ENCODE results near the gene KRTCAP2. TPM values are rescaled to one million over a fixed set of nuclear protein-coding genes. Genes with fewer than 3 reads are reported as not detected.
A peak's percentile ranks its signal among the peaks of the same experiment; 100 is the strongest.

Gene KRTCAP2
- polyA plus RNA-seq, 1 of the 3 experiments (the other 2 are of a cell fraction), result 238 TPM

DNA sequence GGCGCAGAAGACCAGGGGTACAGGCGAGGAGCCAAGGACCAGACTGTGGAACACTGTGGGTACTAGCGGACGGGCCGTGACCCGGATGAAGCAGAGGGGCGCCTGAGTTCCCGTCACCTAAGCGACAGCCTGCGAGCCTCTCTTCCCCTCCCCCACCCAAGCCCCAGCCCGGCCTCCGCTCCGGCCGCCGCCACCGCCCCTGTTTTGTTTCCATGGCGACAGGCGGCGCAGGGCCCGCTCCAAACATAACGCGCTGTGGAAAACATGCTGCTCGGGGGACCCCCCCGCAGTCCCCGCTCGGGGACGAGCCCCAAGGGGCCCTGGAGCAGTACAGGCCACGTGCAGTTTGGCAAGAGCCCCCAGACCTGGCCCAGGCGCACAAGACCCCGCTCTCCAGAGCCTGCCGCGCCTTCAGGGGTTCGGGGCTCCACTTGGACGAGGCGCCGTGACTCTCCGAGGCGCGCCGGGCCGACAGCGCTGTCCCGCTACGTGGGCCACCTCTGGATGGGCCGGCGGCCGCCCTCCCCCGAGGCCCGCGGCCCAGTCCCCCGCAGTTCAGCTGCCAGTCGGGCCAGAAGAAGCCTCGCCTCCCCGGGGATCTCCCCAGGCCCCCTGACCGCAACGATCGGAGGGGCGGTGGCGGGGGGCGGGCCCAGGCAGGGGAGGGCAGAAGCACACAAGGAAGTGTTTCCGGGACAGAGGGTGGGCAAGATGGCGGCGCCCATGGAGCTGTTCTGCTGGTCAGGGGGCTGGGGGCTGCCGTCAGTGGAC lies 35.6 kb upstream of the KRTCAP2 start, which contains the start of gene MTX1:
Gene MTX1 (plus strand): TSS at position 155 of the 771 bp plus-strand sequence. CDS start 110 bp downstream, at position 265.
- Histone ChIP-seq H3K9ac (peak within 1 kb of the TSS; percentile 100), H3K79me2 (ENCODE audit: insufficient read depth) (peaks cover 29% of the 10 kb centered on the region), H2AFZ (ENCODE audit: low read depth) (peak within 1 kb of the TSS; percentile 75), H3K27me3 (ENCODE audit: insufficient read depth) (no peaks in the 10 kb centered on the region), H3K9me2 (no peaks in the 10 kb centered on the region), H3F3A (replicated peaks; ENCODE audit: insufficient read depth) (peaks cover 27% of the 10 kb centered on the region), H3K4me3 (ENCODE audit: low read depth in 2 of 2, low read length in 1 of 2) (peak within 1 kb of the TSS; percentile 65 to 98), H3K36me3 (replicated peaks in 1 of 2; ENCODE audit: control insufficient read depth in 1 of 2, insufficient read depth in 2 of 2, low read length in 1 of 2) (peaks cover 9 to 21% of the 10 kb centered on the region in 2 experiments), H4K20me1 (ENCODE audit: insufficient read depth) (no peaks in the 10 kb centered on the region), H3K9me3 (no peaks in the 10 kb centered on the region), H3K4me2 (peak within 1 kb of the TSS; percentile 99), H3K4me1 (ENCODE audit: control insufficient read depth in 1 of 2, insufficient read depth in 2 of 2, low read depth in 1 of 2, low read length in 1 of 2) (peaks cover 0 to 29% of the 10 kb centered on the region in 2 experiments; a peak in 3 of 4 replicates), H3K27ac (ENCODE audit: low read depth in 2 of 2, low read length in 1 of 2) (peak within 1 kb of the TSS; percentile 93 to 98)
- ChIA-PET CTCF (interaction anchor here (0.9 to 5.1 kb wide), 12 partner anchors 10 to 117 kb away, joined by 3 to 80 read pairs (median 6); partner anchors contain the start of genes KRTCAP2, RUSC1 and TRIM46), POLR2A (interaction anchor here (0.6 to 3.4 kb wide), 6 partner anchors 10 to 65 kb away, joined by 3 to 25 read pairs (median 4); partner anchors contain the start of genes CLK2 and SCAMP3)
- peak; percentile 93 for DNase-seq
- 3% methylated on average over 11 of the region's 64 CpGs for WGBS (ENCODE audit: low lambda C conversion rate)
- TF ChIP-seq TEAD4 (IDR thresholded peaks at IDR 0.05; ENCODE audit: borderline replicate concordance, insufficient read depth), result no peak
- no peak; the same call in 1 of the 2 replicates for TF ChIP-seq FOSL2 (IDR thresholded peaks at IDR 0.05; ENCODE audit: borderline replicate concordance, low read depth)
- no peak for TF ChIP-seq CTCF (IDR thresholded peaks at IDR 0.05)
- TF ChIP-seq POLR2AphosphoS5 (IDR thresholded peaks at IDR 0.05; ENCODE audit: low read depth, low read length), result no peak; the same call in 1 of the 2 replicates
- TF ChIP-seq USF2 (IDR thresholded peaks at IDR 0.05; ENCODE audit: borderline replicate concordance, low read depth, low read length), result no peak
- no peak for TF ChIP-seq RXRA (IDR thresholded peaks at IDR 0.05; ENCODE audit: borderline replicate concordance, low read depth)
- TF ChIP-seq YY1 (IDR thresholded peaks at IDR 0.05; ENCODE audit: low read depth), result peak; percentile 97
- no peak for TF ChIP-seq RAD21 (IDR thresholded peaks at IDR 0.05; ENCODE audit: low read length)
- TF ChIP-seq, protein P1, sequence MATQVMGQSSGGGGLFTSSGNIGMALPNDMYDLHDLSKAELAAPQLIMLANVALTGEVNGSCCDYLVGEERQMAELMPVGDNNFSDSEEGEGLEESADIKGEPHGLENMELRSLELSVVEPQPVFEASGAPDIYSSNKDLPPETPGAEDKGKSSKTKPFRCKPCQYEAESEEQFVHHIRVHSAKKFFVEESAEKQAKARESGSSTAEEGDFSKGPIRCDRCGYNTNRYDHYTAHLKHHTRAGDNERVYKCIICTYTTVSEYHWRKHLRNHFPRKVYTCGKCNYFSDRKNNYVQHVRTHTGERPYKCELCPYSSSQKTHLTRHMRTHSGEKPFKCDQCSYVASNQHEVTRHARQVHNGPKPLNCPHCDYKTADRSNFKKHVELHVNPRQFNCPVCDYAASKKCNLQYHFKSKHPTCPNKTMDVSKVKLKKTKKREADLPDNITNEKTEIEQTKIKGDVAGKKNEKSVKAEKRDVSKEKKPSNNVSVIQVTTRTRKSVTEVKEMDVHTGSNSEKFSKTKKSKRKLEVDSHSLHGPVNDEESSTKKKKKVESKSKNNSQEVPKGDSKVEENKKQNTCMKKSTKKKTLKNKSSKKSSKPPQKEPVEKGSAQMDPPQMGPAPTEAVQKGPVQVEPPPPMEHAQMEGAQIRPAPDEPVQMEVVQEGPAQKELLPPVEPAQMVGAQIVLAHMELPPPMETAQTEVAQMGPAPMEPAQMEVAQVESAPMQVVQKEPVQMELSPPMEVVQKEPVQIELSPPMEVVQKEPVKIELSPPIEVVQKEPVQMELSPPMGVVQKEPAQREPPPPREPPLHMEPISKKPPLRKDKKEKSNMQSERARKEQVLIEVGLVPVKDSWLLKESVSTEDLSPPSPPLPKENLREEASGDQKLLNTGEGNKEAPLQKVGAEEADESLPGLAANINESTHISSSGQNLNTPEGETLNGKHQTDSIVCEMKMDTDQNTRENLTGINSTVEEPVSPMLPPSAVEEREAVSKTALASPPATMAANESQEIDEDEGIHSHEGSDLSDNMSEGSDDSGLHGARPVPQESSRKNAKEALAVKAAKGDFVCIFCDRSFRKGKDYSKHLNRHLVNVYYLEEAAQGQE (IDR thresholded peaks at IDR 0.05; ENCODE audit: low read depth, low read length), result no peak
- 0 out of 2 replicates have a peak, but pooled peaks have one; percentile 58 for TF ChIP-seq SIN3A (IDR thresholded peaks at IDR 0.05; ENCODE audit: borderline replicate concordance, low read depth, low read length)
- TF ChIP-seq NRF1 (IDR thresholded peaks at IDR 0.05; ENCODE audit: low read depth, low read length), result no peak
- no peak for TF ChIP-seq FOXM1 (IDR thresholded peaks at IDR 0.05; ENCODE audit: low read depth)
- TF ChIP-seq TAF1 (IDR thresholded peaks at IDR 0.05; ENCODE audit: borderline replicate concordance, low read depth, low read length), result peak; percentile 67
- TF ChIP-seq GABPA (IDR thresholded peaks at IDR 0.05; ENCODE audit: low read depth), result peak; percentile 83
- no peak for TF ChIP-seq JUND (IDR thresholded peaks at IDR 0.05)
- no peak for TF ChIP-seq GATA2 (CRISPR knock-in tag; IDR thresholded peaks at IDR 0.05)
- no peak for TF ChIP-seq MEF2A (IDR thresholded peaks at IDR 0.05; ENCODE audit: borderline replicate concordance, low read depth)
- TF ChIP-seq, protein P2, sequence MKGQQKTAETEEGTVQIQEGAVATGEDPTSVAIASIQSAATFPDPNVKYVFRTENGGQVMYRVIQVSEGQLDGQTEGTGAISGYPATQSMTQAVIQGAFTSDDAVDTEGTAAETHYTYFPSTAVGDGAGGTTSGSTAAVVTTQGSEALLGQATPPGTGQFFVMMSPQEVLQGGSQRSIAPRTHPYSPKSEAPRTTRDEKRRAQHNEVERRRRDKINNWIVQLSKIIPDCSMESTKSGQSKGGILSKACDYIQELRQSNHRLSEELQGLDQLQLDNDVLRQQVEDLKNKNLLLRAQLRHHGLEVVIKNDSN (IDR thresholded peaks at IDR 0.05; ENCODE audit: borderline replicate concordance, low read depth), result peak; percentile 41; the same call in 1 of the 2 replicates
- no peak for TF ChIP-seq IRF3 (IDR thresholded peaks at IDR 0.05; ENCODE audit: low read depth, low read length)
- no peak; the same call in 1 of the 2 replicates for TF ChIP-seq TCF12 (IDR thresholded peaks at IDR 0.05)
- TF ChIP-seq EZH2phosphoT487 (IDR thresholded peaks at IDR 0.05; ENCODE audit: borderline replicate concordance, low read depth), result no peak
- 0 out of 2 replicates have a peak, but pooled peaks have one; percentile 9 for TF ChIP-seq RFX5 (IDR thresholded peaks at IDR 0.05; ENCODE audit: low read length)
- TF ChIP-seq FOXJ3 (CRISPR knock-in tag; IDR thresholded peaks at IDR 0.05), result peak; percentile 41; the same call in 1 of the 2 replicates
- TF ChIP-seq SMC3 (IDR thresholded peaks at IDR 0.05; ENCODE audit: low read depth, low read length), result no peak
- no peak; the same call in 1 of the 2 replicates for TF ChIP-seq NFIC (IDR thresholded peaks at IDR 0.05; ENCODE audit: borderline replicate concordance)
